IMR-90 (cell line): ENCODE measurements around the gene LCE1D. TPM values are rescaled to one million over a fixed set of nuclear protein-coding genes. Genes with fewer than 3 reads are reported as not detected.

ENCODE experiments used
- ATAC-seq: fragments of 200-7000 bp; cut with Tn5 transposase; 2 replicates; pipeline ENCODE4 v1.9.1; 2020; ENCODE audit warnings: low read depth, mild to moderate bottlenecking, moderate library complexity
- BruUV-seq: library from RNA; stranded (reverse); fragments of 400-500 nt; replicated peaks from 2 replicates; lab custom pipeline; 2021; lab: Mats Ljungman, UMichigan
- CTCF ChIA-PET: fragments of 300-600 bp; formaldehyde crosslinking; extraction: SDS; loops from one replicate; lab custom pipeline; 2021; ENCODE audit warnings: antibody characterized with exemption; lab: Yijun Ruan, JAX
- POLR2A ChIA-PET: fragments of 300-600 bp; sonication (Branson Sonifier 250); formaldehyde crosslinking; loops from one replicate; lab custom pipeline; 2022; ENCODE audit warnings: antibody characterized with exemption; ENCODE audit not compliant: unreplicated experiment; lab: Charles Lee
- DNase-seq: peaks from one replicate; pipeline ENCODE4 v3.0.0; 2013
- H2AFZ ChIP-seq: replicated peaks from 2 replicates; pipeline ENCODE3; 2013; ENCODE audit warnings: low read length, mild to moderate bottlenecking; ENCODE audit not compliant: poor library complexity
- H2AK5ac ChIP-seq: 2 replicates; pipeline ENCODE4 v1.6.1; 2013; ENCODE audit warnings: low read depth, low read length, inconsistent platforms
- H2AK9ac ChIP-seq: replicated peaks from 2 replicates; pipeline ENCODE3; 2013; ENCODE audit warnings: mild to moderate bottlenecking, low read depth, low read length, moderate library complexity; ENCODE audit not compliant: poor library complexity
- H2BK120ac ChIP-seq: 2 replicates; pipeline ENCODE4 v1.6.1; 2013; ENCODE audit warnings: low read depth, low read length, inconsistent platforms
- H2BK15ac ChIP-seq: 3 replicates; pipeline ENCODE4 v1.6.1; 2013; ENCODE audit warnings: low read depth, low read length, inconsistent platforms
- H2BK20ac ChIP-seq: 2 replicates; pipeline ENCODE4 v1.6.1; 2013; ENCODE audit warnings: low read depth, mild to moderate bottlenecking, inconsistent platforms, low read length, moderate library complexity
- H2BK5ac ChIP-seq: 2 replicates; pipeline ENCODE4 v1.6.1; 2013; ENCODE audit warnings: mild to moderate bottlenecking, low read depth, low read length, inconsistent platforms; ENCODE audit not compliant: poor library complexity, severe bottlenecking
- H3K14ac ChIP-seq: replicated peaks from 2 replicates; pipeline ENCODE4 v1.6.1; 2013; ENCODE audit warnings: low read depth, low read length, inconsistent platforms
- H3K18ac ChIP-seq: 2 replicates; pipeline ENCODE4 v1.6.1; 2013; ENCODE audit warnings: low read depth, low read length, control low read depth
- H3K23ac ChIP-seq: 2 replicates; pipeline ENCODE4 v1.6.1; 2013; ENCODE audit warnings: low read depth, low read length, inconsistent platforms
- H3K27ac ChIP-seq: 2 replicates; pipeline ENCODE4 v1.5.1; 2013; ENCODE audit warnings: mild to moderate bottlenecking, control low read depth, low read length; ENCODE audit not compliant: insufficient read depth
- H3K27me3 ChIP-seq: 2 replicates; pipeline ENCODE4 v1.6.1; 2013; ENCODE audit warnings: low read length; ENCODE audit not compliant: control insufficient read depth, insufficient read depth
- H3K36me3 ChIP-seq: 2 replicates; pipeline ENCODE4 v1.6.1; 2013; ENCODE audit warnings: low read length, mixed read lengths; ENCODE audit not compliant: control insufficient read depth, insufficient read depth
- H3K4ac ChIP-seq: 2 replicates; pipeline ENCODE4 v1.6.1; 2013; ENCODE audit warnings: low read depth, low read length, inconsistent platforms
- H3K4me1 ChIP-seq: 2 replicates; pipeline ENCODE4 v1.6.1; 2013; ENCODE audit warnings: low read length, mixed read lengths; ENCODE audit not compliant: control insufficient read depth, insufficient read depth
- H3K4me2 ChIP-seq: 2 replicates; pipeline ENCODE4 v1.6.1; 2013; ENCODE audit warnings: low read depth, mild to moderate bottlenecking, control low read depth, low read length, moderate library complexity
- H3K4me3 ChIP-seq: 2 replicates; pipeline ENCODE4 v1.5.1; 2013; ENCODE audit warnings: low read depth, mild to moderate bottlenecking, control low read depth, low read length, moderate library complexity; ENCODE audit not compliant: insufficient read depth
- H3K56ac ChIP-seq: 2 replicates; pipeline ENCODE4 v1.6.1; 2013; ENCODE audit warnings: low read length, inconsistent platforms; ENCODE audit not compliant: insufficient read depth; ENCODE audit errors: extremely low read depth
- H3K79me1 ChIP-seq, 2 experiments: 2 replicates each; pipeline ENCODE4 v1.6.1; 2013; ENCODE audit warnings: low read length in 2 of 2, inconsistent platforms in 1 of 2, low read depth in 1 of 2
- H3K9ac ChIP-seq: 2 replicates; pipeline ENCODE4 v1.6.1; 2013; ENCODE audit warnings: low read depth, low read length, control low read depth
- H3K9me1 ChIP-seq: 2 replicates; pipeline ENCODE4 v1.6.1; 2013; ENCODE audit warnings: low read length, inconsistent platforms; ENCODE audit not compliant: insufficient read depth
- H3K9me3 ChIP-seq: 2 replicates; pipeline ENCODE4 v1.6.1; 2013; ENCODE audit warnings: low read length; ENCODE audit not compliant: control insufficient read depth, insufficient read depth
- H4K20me1 ChIP-seq: 2 replicates; pipeline ENCODE4 v1.6.1; 2013; ENCODE audit warnings: low read length, inconsistent platforms; ENCODE audit not compliant: insufficient read depth
- H4K5ac ChIP-seq: 2 replicates; pipeline ENCODE4 v1.6.1; 2013; ENCODE audit warnings: mild to moderate bottlenecking, low read depth, low read length, control low read depth
- H4K8ac ChIP-seq, 2 experiments: 2 replicates each; pipeline ENCODE4 v1.6.1; 2013; ENCODE audit warnings: low read depth in 2 of 2, low read length in 2 of 2, control low read depth in 1 of 2, inconsistent platforms in 1 of 2
- H4K91ac ChIP-seq: 2 replicates; pipeline ENCODE4 v1.6.1; 2013; ENCODE audit warnings: low read depth, low read length, inconsistent platforms; ENCODE audit not compliant: insufficient read depth
- CEBPB ChIP-seq: IDR thresholded peaks from 2 replicates; pipeline ENCODE4 v1.6.1; 2012; ENCODE audit warnings: low read depth, low read length, improper control_type of control experiment
- RCOR1 ChIP-seq: IDR thresholded peaks from 2 replicates; pipeline ENCODE4 v1.6.1; 2012; ENCODE audit warnings: mild to moderate bottlenecking, low read length, improper control_type of control experiment; ENCODE audit not compliant: insufficient replicate concordance
- WGBS, 2 experiments: methylation state at CpG; one replicate each; pipeline versions ENCODE4 v1.1.5 to v1.1.7; 2013; ENCODE audit warnings: missing lambda C conversion rate in 2 of 2; ENCODE audit not compliant: insufficient read length in 1 of 2; ENCODE audit errors: extremely low coverage in 2 of 2; 5-methylcytosine and 5-hydroxymethylcytosine counted together
- dilution Hi-C: fragments of 300-500 bp; cut with HindIII; formaldehyde crosslinking; loops from one replicate; pipeline ENCODE4 v1.14.3; 2018; ENCODE audit warnings: low sequenced_read_pairs; ENCODE audit not compliant: unreplicated experiment
- in situ Hi-C: fragments of 300-500 bp; cut with MboI; formaldehyde crosslinking; loops from 3 replicates; pipeline ENCODE4 v1.14.3; 2019; ENCODE audit warnings: low sequenced_read_pairs, inconsistent platforms, mixed read lengths
- intact Hi-C: fragments of 100-400 bp; cut with micrococcal nuclease; formaldehyde crosslinking; loops from 2 replicates; pipeline ENCODE4 v1.10.0; 2022
- polyA plus RNA-seq, 3 experiments: library from polyadenylated mRNA; depleted of rRNA; stranded (reverse); fragments of >200 nt; gene quantifications; 2 replicates each; pipeline ENCODE4 v1.2.3, GENCODE V29; 2012; ENCODE audit warnings: low replicate concordance in 1 of 3
- total RNA-seq: library from RNA; depleted of rRNA; stranded (reverse); fragments of >200 nt; gene quantifications from 2 replicates; pipeline ENCODE4 v1.2.3, GENCODE V29; 2012

LCE1D gene
- total and polyA plus RNA-seq, 2 of the 4 experiments (the other 2 are of a cell fraction): not detected

DNA sequence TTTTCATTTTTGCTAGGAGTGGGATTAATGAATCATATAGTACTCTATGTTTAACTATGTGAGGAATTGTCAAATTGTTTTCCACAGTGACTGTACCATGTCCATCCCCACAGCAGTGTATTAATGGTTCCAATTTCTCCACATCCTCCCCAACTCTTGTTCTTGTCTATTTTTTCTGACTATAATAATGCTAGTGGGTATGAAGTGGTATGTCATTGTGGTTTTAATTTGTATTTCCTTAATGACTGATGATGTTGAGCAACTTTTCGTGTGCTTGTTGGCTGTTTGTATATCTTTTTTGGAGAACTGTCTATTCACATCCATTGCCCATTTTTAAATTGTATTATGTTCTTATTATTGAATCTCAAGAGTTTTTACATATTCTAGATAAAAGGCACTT, 48.7 kb upstream of the LCE1D start:
- no peak overlapping the region for H2BK15ac ChIP-seq
- H2BK20ac ChIP-seq: no peak overlapping the region
- H4K91ac ChIP-seq: no peak overlapping the region
- intact Hi-C loops (no loop called here), in situ Hi-C loops (no loop called here), dilution Hi-C loops (no loop called here)
- no peak overlapping the region for H3K4me3 ChIP-seq
- TF ChIP-seq CEBPB: peak; percentile 35; the same call in 1 of the 2 replicates
- TF ChIP-seq RCOR1: no peak
- H4K8ac ChIP-seq: no peak overlapping the region
- ChIA-PET POLR2A (no interaction called here), CTCF (no interaction called here)
- no peak overlapping the region for H2AFZ ChIP-seq
- no peaks in the 10 kb centered on the region for H3K27me3 ChIP-seq
- no TSS peak for BruUV-seq
- ATAC-seq (no peak), DNase-seq (no peak)
- no peak overlapping the region for H3K27ac ChIP-seq
- H3K14ac ChIP-seq: no peak overlapping the region
- no peak overlapping the region for H3K4ac ChIP-seq
- no peaks in the 10 kb centered on the region for H3K36me3 ChIP-seq
- H3K18ac ChIP-seq: no peak overlapping the region
- no CpG with 5 or more reads among the region's 1 CpG for WGBS, 2 experiments
- H2AK5ac ChIP-seq: no peak overlapping the region
- H3K23ac ChIP-seq: no peak overlapping the region
- H3K9me3 ChIP-seq: no peaks in the 10 kb centered on the region
- H2AK9ac ChIP-seq: no peak overlapping the region
- H4K20me1 ChIP-seq: no peaks in the 10 kb centered on the region
- no peaks in the 10 kb centered on the region for H3K9me1 ChIP-seq
- no peak overlapping the region for H3K56ac ChIP-seq
- H3K4me1 ChIP-seq: no peaks in the 10 kb centered on the region; the same call in 1 of the 2 replicates
- H4K5ac ChIP-seq: no peak overlapping the region
- H3K9ac ChIP-seq: no peak overlapping the region
- no peak overlapping the region for H2BK5ac ChIP-seq
- H2BK120ac ChIP-seq: no peak overlapping the region
- H3K4me2 ChIP-seq: no peak overlapping the region
- no peaks in the 10 kb centered on the region for H3K79me1 ChIP-seq
